Measurements from ENCODE around the gene ZSWIM9. TPM values are rescaled to one million over a fixed set of nuclear protein-coding genes. Genes with fewer than 3 reads are reported as not detected.

ZSWIM9 gene
- total RNA-seq (10 to 100 TPM; 10.5 to 11.8 TPM), polyA plus RNA-seq (1 to 10 TPM in 1 of 2 donors, under 1 TPM in 1; 0.25 to 1.6 TPM)

DNA sequence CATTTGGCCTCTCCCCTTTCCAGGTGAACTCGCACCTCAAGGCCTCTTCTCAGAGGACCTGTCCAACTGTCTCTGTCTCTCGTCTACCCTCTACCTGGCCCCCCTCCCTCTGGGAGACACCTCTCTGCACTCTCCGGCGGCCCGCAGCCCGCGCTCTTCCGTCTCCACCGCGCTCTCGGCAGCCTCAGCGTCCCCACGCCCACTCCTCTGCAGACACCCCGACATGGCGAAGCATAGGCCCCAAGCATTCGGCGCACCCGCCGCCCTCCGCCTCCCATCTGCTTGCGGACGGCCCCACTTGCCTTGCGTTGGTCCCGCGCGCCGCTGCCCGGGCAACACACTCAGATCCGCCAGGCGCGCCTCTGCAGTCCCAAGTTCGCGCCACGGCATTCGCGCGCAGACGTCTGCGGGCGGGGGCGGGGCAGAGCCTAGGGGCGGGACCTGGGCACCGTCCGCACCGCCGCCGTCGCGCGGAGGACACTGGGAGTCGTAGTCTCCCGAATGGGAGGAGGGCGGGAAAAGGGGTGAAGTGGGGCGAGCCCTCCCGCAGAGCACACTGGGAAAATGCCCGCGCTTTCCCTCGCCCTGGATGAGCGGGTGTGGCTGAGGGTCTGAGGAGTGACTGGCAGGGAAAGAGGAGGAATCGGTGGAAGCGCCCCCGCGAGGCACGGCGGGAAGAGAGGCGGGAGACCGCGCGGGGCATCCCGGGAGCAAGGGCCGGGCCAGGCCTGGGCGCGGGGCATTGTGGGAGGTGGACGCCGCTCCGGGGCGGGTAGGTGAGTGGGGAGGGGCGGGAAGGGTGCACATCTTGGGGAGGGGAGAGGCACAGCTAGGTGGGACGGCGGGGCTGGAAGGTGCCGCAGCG, at the start of gene ZSWIM9, which contains the start of gene LIG1:
ZSWIM9 (plus strand) TSS at position 742 of the 865 bp plus-strand sequence. CDS start 1,123 bp downstream, outside the sequence.
LIG1 (minus strand) TSS at position 406 of the 865 bp plus-strand sequence. CDS start 4,778 bp downstream, outside the sequence.
- ChIA-PET CTCF (ENCODE audit: partially characterized antibody) (interaction anchor here (1.0 to 1.3 kb wide), 3 partner anchors 33 to 164 kb away, joined by 3 to 4 read pairs (median 3); no protein-coding TSS in a partner anchor), POLR2A (ENCODE audit: partially characterized antibody) (interaction anchor here (0.7 to 5.0 kb wide), 12 partner anchors 16 to 164 kb away, joined by 3 to 27 read pairs (median 6); partner anchors contain the start of genes CARD8 and EMP3)
- DNase-seq: peak; percentile 90 to 97 (median 93)
- H3K4me3 Mint-ChIP-seq: peak within 1 kb of the TSS; percentile 96 to 99 (median 97)
- Histone ChIP-seq H3K4me3 (ENCODE audit: low read length in 2 of 2) (peak within 1 kb of the TSS; percentile 65 to 97), H3K4me1 (ENCODE audit: insufficient read depth, low read length) (peaks cover 24% of the 10 kb centered on the region), H3K27ac (ENCODE audit: low read depth, low read length) (peak within 1 kb of the TSS; percentile 86), H3K36me3 (ENCODE audit: insufficient read depth, low read length) (peaks cover 4% of the 10 kb centered on the region), H3K9me3 (ENCODE audit: control insufficient read depth in 1 of 2, low read length in 2 of 2) (no peaks in the 10 kb centered on the region), H3K27me3 (ENCODE audit: insufficient read depth, low read length) (no peaks in the 10 kb centered on the region)
- no peaks in the 10 kb centered on the region for H3K9me3 Mint-ChIP-seq
- H3K27ac Mint-ChIP-seq: peak within 1 kb of the TSS; percentile 93 to 99 (median 98)
- H3K36me3 Mint-ChIP-seq: peaks cover 25% of the 10 kb centered on the region in 2 donors
- H3K27me3 Mint-ChIP-seq: no peaks in the 10 kb centered on the region
- H3K4me1 Mint-ChIP-seq: peaks cover 18 to 32% (median 23%) of the 10 kb centered on the region in 4 donors
- intact Hi-C loops (cut with micrococcal nuclease): loop anchor here (1.0 kb wide), 5 partner anchors 34 to 194 kb away; partner anchors contain the start of genes CARD8 and SYNGR4

DNA sequence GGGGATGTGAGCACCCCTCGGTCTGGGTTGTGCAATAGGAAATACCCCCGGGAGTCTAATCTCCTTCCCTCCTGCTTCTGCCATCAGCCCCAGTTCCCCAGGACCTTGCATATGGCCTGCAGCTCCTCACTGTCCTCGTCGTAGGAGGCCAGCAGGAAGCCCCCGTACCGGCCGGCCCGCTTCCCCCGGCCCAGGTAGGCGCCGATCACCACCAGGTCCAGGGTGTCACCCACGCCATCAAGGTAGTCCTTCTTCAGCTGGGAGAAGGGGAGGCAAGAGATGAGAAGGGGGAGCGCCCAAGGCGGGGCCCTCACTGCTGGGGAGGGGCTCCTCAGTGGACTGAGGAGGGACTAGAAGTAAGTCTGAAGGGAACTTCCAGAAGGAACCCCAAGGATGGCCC, 49.4 kb upstream of the ZSWIM9 start:
- ChIA-PET POLR2A (ENCODE audit: partially characterized antibody) (interaction anchor here (0.7 kb wide), 1 partner anchor 212 kb away, joined by 3 read pairs; no protein-coding TSS in a partner anchor), CTCF (ENCODE audit: partially characterized antibody) (no interaction called here)
- no peak overlapping the region for H3K4me3 ChIP-seq (ENCODE audit: low read length in 2 of 2)
- no peaks in the 10 kb centered on the region for H3K27me3 ChIP-seq (ENCODE audit: insufficient read depth, low read length)
- peaks cover 15% of the 10 kb centered on the region for H3K36me3 ChIP-seq (ENCODE audit: insufficient read depth, low read length)
- Mint-ChIP-seq H3K27ac (peak overlapping the region in 1 of 7 donors; percentile 75), H3K4me1 (peaks cover 1 to 6% (median 5%) of the 10 kb centered on the region in 4 donors), H3K36me3 (peaks cover 46 to 52% of the 10 kb centered on the region in 2 donors), H3K4me3 (no peak overlapping the region), H3K9me3 (no peaks in the 10 kb centered on the region), H3K27me3 (no peaks in the 10 kb centered on the region)
- no peaks in the 10 kb centered on the region for H3K4me1 ChIP-seq (ENCODE audit: insufficient read depth, low read length)
- no peak overlapping the region for H3K27ac ChIP-seq (ENCODE audit: low read depth, low read length)
- no peaks in the 10 kb centered on the region for H3K9me3 ChIP-seq (ENCODE audit: control insufficient read depth in 1 of 2, low read length in 2 of 2)
- no peak for DNase-seq
- intact Hi-C loops (cut with micrococcal nuclease): no loop called here

DNA sequence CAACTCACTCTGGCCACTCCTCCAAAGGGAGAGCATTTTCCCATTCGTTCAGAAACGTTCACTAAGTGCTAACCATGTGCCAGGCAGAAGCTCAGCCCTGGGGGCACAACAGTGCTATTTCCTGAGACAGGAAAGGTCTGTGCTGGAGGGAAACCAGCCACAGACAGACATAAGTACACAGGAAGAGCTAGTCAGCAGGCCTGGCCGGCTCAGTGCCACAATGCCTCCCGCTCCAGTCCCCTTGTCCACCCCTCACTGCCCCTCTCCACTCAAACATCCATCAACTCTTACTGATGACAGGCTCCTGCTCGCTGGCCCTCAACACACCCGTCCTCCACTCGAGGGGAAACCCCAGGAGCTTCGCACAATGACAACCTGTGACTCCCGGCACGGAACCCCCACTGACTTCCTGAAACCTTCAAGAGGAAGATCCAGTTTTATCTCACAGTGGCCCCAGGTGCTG, 48.5 kb upstream of the ZSWIM9 start:
- Histone ChIP-seq H3K4me1 (ENCODE audit: insufficient read depth, low read length) (no peaks in the 10 kb centered on the region), H3K9me3 (ENCODE audit: control insufficient read depth in 1 of 2, low read length in 2 of 2) (no peaks in the 10 kb centered on the region), H3K4me3 (ENCODE audit: low read length in 2 of 2) (no peak overlapping the region), H3K27ac (ENCODE audit: low read depth, low read length) (no peak overlapping the region), H3K36me3 (ENCODE audit: insufficient read depth, low read length) (peaks cover 11% of the 10 kb centered on the region), H3K27me3 (ENCODE audit: insufficient read depth, low read length) (no peaks in the 10 kb centered on the region)
- ChIA-PET POLR2A (ENCODE audit: partially characterized antibody) (no interaction called here), CTCF (ENCODE audit: partially characterized antibody) (interaction anchor here (1.0 kb wide), 1 partner anchor 31 kb away, joined by 3 read pairs; no protein-coding TSS in a partner anchor)
- Mint-ChIP-seq H3K9me3 (no peaks in the 10 kb centered on the region), H3K36me3 (peaks cover 51 to 55% of the 10 kb centered on the region in 2 donors), H3K4me3 (no peak overlapping the region), H3K27ac (peak overlapping the region in 5 of 7 donors; percentile 42 to 86 (median 57)), H3K27me3 (no peaks in the 10 kb centered on the region), H3K4me1 (peaks cover 1 to 6% (median 5%) of the 10 kb centered on the region in 4 donors)
- intact Hi-C loops (cut with micrococcal nuclease): no loop called here
- DNase-seq: no peak

DNA sequence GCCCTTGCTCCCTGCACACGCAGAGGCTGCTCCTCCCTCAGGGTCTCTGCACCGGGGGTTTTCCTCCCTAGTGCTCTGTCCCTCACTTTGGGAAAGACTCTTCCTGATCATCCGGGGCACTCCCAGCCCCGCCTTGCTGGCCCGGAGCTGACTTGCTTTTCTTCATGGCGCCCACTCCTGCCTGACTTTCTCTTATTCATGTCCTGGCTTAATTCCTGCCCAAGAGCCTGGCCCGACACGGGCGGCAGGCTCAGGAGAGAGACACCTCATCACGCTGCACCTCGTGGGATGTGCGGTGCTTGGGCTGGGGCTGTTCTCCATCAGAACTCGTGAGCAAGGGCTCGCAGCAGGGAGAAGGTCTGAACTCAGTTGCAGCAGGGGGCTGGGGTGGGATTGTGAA, 48.1 kb upstream of the ZSWIM9 start:
- H3K9me3 Mint-ChIP-seq: no peaks in the 10 kb centered on the region
- ChIA-PET POLR2A (ENCODE audit: partially characterized antibody) (no interaction called here), CTCF (ENCODE audit: partially characterized antibody) (interaction anchor here (1.0 kb wide), 1 partner anchor 30 kb away, joined by 3 read pairs; no protein-coding TSS in a partner anchor)
- no peak overlapping the region for H3K4me3 Mint-ChIP-seq
- no peak overlapping the region for H3K27ac ChIP-seq (ENCODE audit: low read depth, low read length)
- H3K9me3 ChIP-seq (ENCODE audit: control insufficient read depth in 1 of 2, low read length in 2 of 2): no peaks in the 10 kb centered on the region
- H3K27me3 ChIP-seq (ENCODE audit: insufficient read depth, low read length): no peaks in the 10 kb centered on the region
- no peaks in the 10 kb centered on the region for H3K27me3 Mint-ChIP-seq
- peaks cover 15% of the 10 kb centered on the region for H3K36me3 ChIP-seq (ENCODE audit: insufficient read depth, low read length)
- peak overlapping the region in 2 of 7 donors; percentile 75 to 88 for H3K27ac Mint-ChIP-seq
- H3K4me1 Mint-ChIP-seq: peaks cover 1 to 6% (median 5%) of the 10 kb centered on the region in 4 donors
- peaks cover 54 to 60% of the 10 kb centered on the region in 2 donors for H3K36me3 Mint-ChIP-seq
- DNase-seq: no peak
- intact Hi-C loops (cut with micrococcal nuclease): no loop called here
- no peak overlapping the region for H3K4me3 ChIP-seq (ENCODE audit: low read length in 2 of 2)
- H3K4me1 ChIP-seq (ENCODE audit: insufficient read depth, low read length): no peaks in the 10 kb centered on the region

DNA sequence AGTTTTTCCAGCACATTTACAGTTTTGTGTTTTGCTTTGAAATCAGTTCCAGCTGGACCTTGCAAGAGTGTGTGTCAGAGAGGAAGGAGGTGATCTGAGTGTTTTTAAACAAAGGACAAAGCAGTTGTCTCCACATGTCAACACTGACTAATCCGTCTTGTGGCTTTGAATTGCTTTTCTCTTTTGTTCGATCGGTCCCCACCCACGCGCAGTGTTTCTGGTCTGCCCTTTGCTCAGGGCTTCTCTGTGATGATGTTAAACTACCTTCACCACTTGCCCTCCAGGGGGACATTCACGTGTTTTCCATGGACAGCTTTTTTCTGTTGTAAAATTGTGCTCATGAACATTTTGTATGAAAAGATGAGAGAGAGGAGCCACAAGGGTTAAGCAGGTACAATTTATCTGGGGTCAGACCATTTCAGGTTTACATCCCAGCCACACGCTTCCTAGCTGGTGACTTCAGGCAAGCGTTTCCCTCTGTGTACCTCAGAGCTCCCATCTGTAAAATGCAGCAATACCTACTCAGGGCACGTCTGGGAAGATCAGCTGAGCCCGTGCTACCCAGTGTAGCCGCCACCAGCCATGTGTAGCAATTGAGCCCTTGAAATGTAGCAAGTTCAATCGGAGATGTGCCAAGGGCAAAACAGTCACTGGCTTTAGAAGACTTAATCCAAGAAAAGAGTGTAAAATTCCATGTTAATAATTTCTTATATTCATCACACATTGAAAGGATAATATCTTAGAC, 46.4 kb upstream of the ZSWIM9 start:
- POLR2A ChIA-PET (ENCODE audit: partially characterized antibody): no interaction called here
- Mint-ChIP-seq H3K27ac (peak overlapping the region in 1 of 7 donors; percentile 6), H3K27me3 (no peaks in the 10 kb centered on the region), H3K36me3 (peaks cover 62 to 66% of the 10 kb centered on the region in 2 donors), H3K4me1 (peaks cover 0 to 6% (median 2%) of the 10 kb centered on the region in 4 donors), H3K4me3 (no peak overlapping the region), H3K9me3 (peaks cover 0 to 2% (median 0%) of the 10 kb centered on the region in 8 donors)
- no peaks in the 10 kb centered on the region for H3K9me3 ChIP-seq (ENCODE audit: control insufficient read depth in 1 of 2, low read length in 2 of 2)
- intact Hi-C loops (cut with micrococcal nuclease): no loop called here
- H3K4me3 ChIP-seq (ENCODE audit: low read length in 2 of 2): no peak overlapping the region
- no peaks in the 10 kb centered on the region for H3K4me1 ChIP-seq (ENCODE audit: insufficient read depth, low read length)
- no peak overlapping the region for H3K27ac ChIP-seq (ENCODE audit: low read depth, low read length)
- DNase-seq: no peak
- H3K27me3 ChIP-seq (ENCODE audit: insufficient read depth, low read length): no peaks in the 10 kb centered on the region
- peaks cover 23% of the 10 kb centered on the region for H3K36me3 ChIP-seq (ENCODE audit: insufficient read depth, low read length)
- CTCF ChIA-PET (ENCODE audit: partially characterized antibody): interaction anchor here (1.2 to 1.6 kb wide), 3 partner anchors 23 to 74 kb away, joined by 3 to 4 read pairs (median 3); no protein-coding TSS in a partner anchor

DNA sequence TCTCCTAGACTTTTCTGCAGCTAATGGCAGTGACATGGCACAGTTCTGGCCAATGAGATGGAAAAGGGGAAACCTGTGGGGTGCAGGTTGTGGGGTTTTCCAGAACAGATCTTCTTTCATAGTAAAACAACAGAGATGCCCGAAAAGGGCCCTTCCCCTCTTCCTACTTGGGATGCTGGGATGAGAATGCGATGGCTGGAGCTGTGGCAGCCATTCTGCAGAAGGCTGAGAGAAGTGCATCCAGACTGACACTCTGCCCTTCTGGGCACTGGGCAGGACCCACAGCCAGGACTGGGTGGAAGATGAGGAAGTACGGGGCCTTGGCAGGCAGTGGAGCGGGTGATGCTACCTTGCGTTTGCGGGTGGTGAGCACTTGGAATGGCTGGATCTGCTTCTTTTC, 42.9 kb upstream of the ZSWIM9 start:
- Histone ChIP-seq H3K27ac (ENCODE audit: low read depth, low read length) (no peak overlapping the region), H3K4me3 (ENCODE audit: low read length in 2 of 2) (no peak overlapping the region), H3K9me3 (ENCODE audit: control insufficient read depth in 1 of 2, low read length in 2 of 2) (no peaks in the 10 kb centered on the region), H3K4me1 (ENCODE audit: insufficient read depth, low read length) (no peaks in the 10 kb centered on the region), H3K27me3 (ENCODE audit: insufficient read depth, low read length) (no peaks in the 10 kb centered on the region), H3K36me3 (ENCODE audit: insufficient read depth, low read length) (peaks cover 22% of the 10 kb centered on the region)
- ChIA-PET POLR2A (ENCODE audit: partially characterized antibody) (no interaction called here), CTCF (ENCODE audit: partially characterized antibody) (interaction anchor here (0.9 kb wide), 1 partner anchor 27 kb away, joined by 3 read pairs; no protein-coding TSS in a partner anchor)
- H3K36me3 Mint-ChIP-seq: peaks cover 55 to 67% of the 10 kb centered on the region in 2 donors
- H3K27ac Mint-ChIP-seq: no peak overlapping the region
- intact Hi-C loops (cut with micrococcal nuclease): no loop called here
- H3K4me3 Mint-ChIP-seq: no peak overlapping the region
- DNase-seq: no peak
- H3K4me1 Mint-ChIP-seq: no peaks in the 10 kb centered on the region
- no peaks in the 10 kb centered on the region for H3K27me3 Mint-ChIP-seq
- peaks cover 0 to 2% (median 0%) of the 10 kb centered on the region in 8 donors for H3K9me3 Mint-ChIP-seq
